Ascending aorta (tissue), 2 donors: ENCODE measurements around the gene ACKR2. TPM values are rescaled to one million over a fixed set of nuclear protein-coding genes. Genes with fewer than 3 reads are reported as not detected.

Experiments
- DNase-seq, 2 donors: peaks; one replicate each; pipeline ENCODE4 v3.0.0-alpha.2; 2019; ENCODE audit warnings: low spot score in 2 of 2
- H3K27ac ChIP-seq, 2 donors: fragments of 200-600 bp; sonication (generic); one replicate each; pipeline ENCODE4 v1.5.1; 2016 to 2017; ENCODE audit warnings: mild to moderate bottlenecking in 1 of 2
- H3K27me3 ChIP-seq: fragments of 200-600 bp; sonication (generic); one replicate; pipeline ENCODE4 v1.5.1; 2017
- H3K36me3 ChIP-seq, 2 donors: fragments of 200-600 bp; sonication (generic); one replicate each; pipeline ENCODE4 v1.5.1; 2016
- H3K4me1 ChIP-seq, 2 donors: fragments of 200-600 bp; sonication (generic); one replicate each; pipeline ENCODE4 v1.5.1; 2016 to 2017; ENCODE audit warnings: mild to moderate bottlenecking in 1 of 2
- H3K4me3 ChIP-seq, 2 donors: fragments of 200-600 bp; sonication (generic); one replicate each; pipeline ENCODE4 v1.5.1; 2016 to 2017; ENCODE audit warnings: mild to moderate bottlenecking in 1 of 2
- H3K9me3 ChIP-seq, 2 donors: fragments of 200-600 bp; sonication (generic); one replicate each; pipeline ENCODE4 v1.5.1; 2016
- intact Hi-C: fragments of 100-400 bp; cut with DNase I; formaldehyde crosslinking; loops from one replicate; pipeline ENCODE4 v1.15.1; 2023
- total RNA-seq: library from RNA; depleted of rRNA; stranded (reverse); fragments of >200 nt; gene quantifications from one replicate; pipeline ENCODE4 v1.1.0, GENCODE V29; 2016
- TF ChIP-seq, protein P1 (sequence below), 3 experiments: fragments of 200-600 bp in 2 of 3; fragments of 450-650 bp in 1 of 3; sonication (generic) in 2 of 3; IDR thresholded peaks; one replicate each; pipeline ENCODE4 v1.5.1; 2016 to 2019; ENCODE audit warnings: antibody characterized with exemption in 3 of 3, mild to moderate bottlenecking in 1 of 3, moderate library complexity in 1 of 3

ACKR2 gene
- total RNA-seq, 1 donor from 2014 or later = 24.5 TPM

DNA sequence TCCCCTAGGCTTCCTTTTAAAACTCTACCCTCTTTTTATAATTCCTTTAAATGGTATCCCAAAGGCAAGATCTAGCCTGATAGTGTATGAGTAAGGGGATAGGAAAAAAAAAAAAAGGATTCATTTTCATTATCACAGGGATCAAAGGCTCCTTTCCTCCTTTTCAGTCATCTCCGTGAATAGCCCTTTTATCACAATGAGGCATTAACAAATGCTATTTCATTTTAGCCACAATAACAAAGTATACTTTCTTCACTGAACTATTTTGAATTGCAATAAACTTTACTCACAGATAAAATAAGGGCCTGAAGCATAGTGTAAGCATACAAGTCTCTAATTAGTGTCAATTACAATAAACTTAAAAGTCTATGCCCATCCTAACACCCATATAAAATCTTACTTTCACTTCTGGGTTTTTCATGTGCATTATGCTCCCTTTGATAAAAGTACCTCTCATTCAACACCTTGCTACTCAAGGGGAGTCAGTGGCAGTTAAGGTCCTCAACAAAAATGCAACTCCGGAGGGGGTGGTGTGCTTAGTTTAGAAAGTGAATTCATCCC is 13.5 kb upstream of the ACKR2 start:
- peaks cover 10 to 15% of the 10 kb centered on the region in 2 donors for H3K36me3 ChIP-seq
- intact Hi-C loops = no loop called here
- DNase-seq = no peak
- no peak overlapping the region for H3K4me3 ChIP-seq
- TF ChIP-seq, protein P1, sequence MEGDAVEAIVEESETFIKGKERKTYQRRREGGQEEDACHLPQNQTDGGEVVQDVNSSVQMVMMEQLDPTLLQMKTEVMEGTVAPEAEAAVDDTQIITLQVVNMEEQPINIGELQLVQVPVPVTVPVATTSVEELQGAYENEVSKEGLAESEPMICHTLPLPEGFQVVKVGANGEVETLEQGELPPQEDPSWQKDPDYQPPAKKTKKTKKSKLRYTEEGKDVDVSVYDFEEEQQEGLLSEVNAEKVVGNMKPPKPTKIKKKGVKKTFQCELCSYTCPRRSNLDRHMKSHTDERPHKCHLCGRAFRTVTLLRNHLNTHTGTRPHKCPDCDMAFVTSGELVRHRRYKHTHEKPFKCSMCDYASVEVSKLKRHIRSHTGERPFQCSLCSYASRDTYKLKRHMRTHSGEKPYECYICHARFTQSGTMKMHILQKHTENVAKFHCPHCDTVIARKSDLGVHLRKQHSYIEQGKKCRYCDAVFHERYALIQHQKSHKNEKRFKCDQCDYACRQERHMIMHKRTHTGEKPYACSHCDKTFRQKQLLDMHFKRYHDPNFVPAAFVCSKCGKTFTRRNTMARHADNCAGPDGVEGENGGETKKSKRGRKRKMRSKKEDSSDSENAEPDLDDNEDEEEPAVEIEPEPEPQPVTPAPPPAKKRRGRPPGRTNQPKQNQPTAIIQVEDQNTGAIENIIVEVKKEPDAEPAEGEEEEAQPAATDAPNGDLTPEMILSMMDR (IDR thresholded peaks at IDR 0.05) = no peak
- no peaks in the 10 kb centered on the region for H3K9me3 ChIP-seq
- no peaks in the 10 kb centered on the region for H3K27me3 ChIP-seq
- peaks cover 0 to 8% of the 10 kb centered on the region in 2 donors for H3K4me1 ChIP-seq
- no peak overlapping the region for H3K27ac ChIP-seq

DNA sequence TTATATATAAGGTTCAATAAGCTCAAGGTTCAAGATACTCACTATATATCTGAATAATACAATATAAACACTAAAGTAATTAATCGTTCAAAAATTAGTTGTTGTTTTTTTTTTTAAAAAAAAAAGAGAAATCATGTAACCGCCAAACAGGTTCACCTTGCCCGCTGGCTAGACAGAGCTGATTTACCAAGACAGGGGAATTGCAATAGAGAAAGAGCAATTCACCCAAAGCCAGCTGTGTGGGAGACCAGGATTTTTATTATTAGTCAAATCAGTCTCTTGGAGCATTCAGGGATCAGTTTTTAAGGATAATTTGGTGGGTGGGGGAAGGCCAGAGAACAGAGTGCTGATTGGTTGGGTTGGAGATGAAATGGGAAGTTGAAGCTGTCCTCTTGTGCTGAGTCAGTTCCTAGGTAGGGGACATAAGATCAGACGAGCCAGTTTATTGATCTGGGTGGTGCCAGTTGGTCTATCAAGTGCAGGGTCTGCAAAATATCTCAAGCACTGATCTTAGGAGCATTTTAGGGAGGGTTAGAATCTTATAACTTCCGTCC is 12.8 kb upstream of the ACKR2 start:
- Histone ChIP-seq H3K9me3 (no peaks in the 10 kb centered on the region), H3K27me3 (no peaks in the 10 kb centered on the region), H3K4me1 (peaks cover 0 to 10% of the 10 kb centered on the region in 2 donors), H3K36me3 (peaks cover 9 to 15% of the 10 kb centered on the region in 2 donors), H3K4me3 (no peak overlapping the region), H3K27ac (no peak overlapping the region)
- TF ChIP-seq, protein P1 (IDR thresholded peaks at IDR 0.05) = no peak
- intact Hi-C loops = no loop called here
- DNase-seq = no peak

DNA sequence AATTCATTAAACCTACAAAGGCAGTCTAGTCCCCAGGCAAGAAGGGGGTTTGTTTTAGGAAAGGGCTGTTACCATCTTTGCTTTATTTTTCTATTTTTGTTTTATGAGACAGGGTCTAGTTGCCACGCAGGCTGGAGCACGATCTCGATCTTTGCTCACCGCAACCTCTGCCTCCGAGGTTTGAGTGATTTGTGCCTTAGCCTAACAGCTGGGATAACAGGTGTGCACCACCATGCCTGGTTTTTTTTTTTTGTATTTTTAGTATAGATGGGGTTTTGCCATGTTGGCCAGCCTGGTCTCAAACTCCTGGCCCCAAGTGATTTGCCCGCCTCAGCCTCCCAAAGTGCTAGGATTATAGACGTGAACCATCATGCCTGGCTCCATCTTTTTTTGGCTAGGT is 9.9 kb upstream of the ACKR2 start:
- no peaks in the 10 kb centered on the region for H3K36me3 ChIP-seq
- no peak for DNase-seq
- no peaks in the 10 kb centered on the region for H3K9me3 ChIP-seq
- no peaks in the 10 kb centered on the region for H3K27me3 ChIP-seq
- peaks cover 0 to 30% of the 10 kb centered on the region in 2 donors for H3K4me1 ChIP-seq
- no peak overlapping the region for H3K27ac ChIP-seq
- TF ChIP-seq, protein P1 (IDR thresholded peaks at IDR 0.05) = no peak
- no peak overlapping the region for H3K4me3 ChIP-seq
- intact Hi-C loops = no loop called here

DNA sequence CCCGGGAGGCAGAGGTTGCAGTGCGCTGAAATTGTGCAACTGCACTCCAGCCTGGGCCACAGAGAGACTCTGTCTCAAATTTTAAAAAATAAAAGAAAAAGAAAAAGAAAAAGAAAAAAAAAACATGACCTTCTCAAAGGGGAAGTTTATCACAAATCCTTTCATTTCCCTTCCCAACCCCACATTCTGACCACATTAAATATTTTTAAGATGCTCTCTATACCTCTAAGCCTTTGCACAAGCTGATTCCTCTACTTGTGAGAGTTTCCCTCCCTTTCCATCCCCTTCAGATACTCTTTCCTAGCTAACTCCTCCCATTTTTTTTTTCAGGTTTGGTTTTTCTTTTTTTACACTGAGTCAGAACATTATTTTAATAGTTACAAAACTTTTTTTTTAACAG is 9.0 kb upstream of the ACKR2 start:
- no peaks in the 10 kb centered on the region for H3K9me3 ChIP-seq
- TF ChIP-seq, protein P1 (IDR thresholded peaks at IDR 0.05) = no peak
- no peaks in the 10 kb centered on the region for H3K36me3 ChIP-seq
- H3K27me3 ChIP-seq = no peaks in the 10 kb centered on the region
- peaks cover 0 to 33% of the 10 kb centered on the region in 2 donors for H3K4me1 ChIP-seq
- intact Hi-C loops = no loop called here
- DNase-seq = no peak
- H3K27ac ChIP-seq = no peak overlapping the region
- H3K4me3 ChIP-seq = no peak overlapping the region

DNA sequence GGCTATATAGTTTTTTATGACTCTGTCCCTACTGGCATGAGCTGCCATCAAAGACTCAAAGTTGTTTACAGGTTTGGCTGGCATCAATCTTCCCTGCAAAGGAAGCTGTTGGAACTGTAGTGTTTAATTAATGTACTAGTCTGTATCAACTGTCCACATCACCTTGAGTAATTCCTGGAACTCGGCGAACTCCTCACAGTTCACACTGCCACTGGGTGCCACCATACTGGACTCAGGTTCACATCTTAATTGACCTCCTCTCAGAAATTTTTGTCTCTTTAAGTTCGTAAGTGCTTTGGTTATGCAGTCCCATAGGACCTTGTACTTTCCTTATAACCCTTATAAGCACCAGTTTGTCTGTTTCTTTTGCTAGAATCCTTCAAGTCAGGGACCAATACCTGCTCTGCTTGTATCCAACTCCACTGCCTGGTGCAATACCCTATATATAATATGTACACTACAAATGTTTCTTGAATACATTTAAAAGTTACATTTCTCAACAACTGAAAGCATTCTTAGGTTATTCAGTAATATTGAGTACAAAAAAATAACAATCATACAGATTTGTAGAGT is 8.1 kb upstream of the ACKR2 start:
- Histone ChIP-seq H3K27ac (no peak overlapping the region), H3K27me3 (no peaks in the 10 kb centered on the region), H3K9me3 (no peaks in the 10 kb centered on the region), H3K4me1 (peaks cover 0 to 34% of the 10 kb centered on the region in 2 donors), H3K4me3 (no peak overlapping the region), H3K36me3 (no peaks in the 10 kb centered on the region)
- no peak for DNase-seq
- intact Hi-C loops = no loop called here
- TF ChIP-seq, protein P1 (IDR thresholded peaks at IDR 0.05) = no peak
